Globus pallidus (tissue), 1 donor: ENCODE measurements around the gene PSKH1.

ENCODE experiments used
- DNase-seq: peaks from one replicate; pipeline ENCODE4 v3.0.0-alpha.2; 2015; ENCODE audit warnings: low spot score

The PSKH1 gene

GRCh38 chr16:67940446-67941089, 47.5 kb downstream of the PSKH1 start:
- DNase-seq = no peak

- no peak for DNase-seq
These were observed 48.6 kb downstream of the PSKH1 start for GRCh38 chr16:67941469-67942199.

- DNase-seq = no peak
These were observed 49.1 kb downstream of the PSKH1 start for GRCh38 chr16:67942200-67942509.

GRCh38 chr16:67942510-67943255, 49.6 kb downstream of the PSKH1 start:
- no peak for DNase-seq

GRCh38 chr16:67943256-67943618, 50.2 kb downstream of the PSKH1 start:
- DNase-seq = no peak

- peak; percentile 91 for DNase-seq
These were observed 50.8 kb downstream of the PSKH1 start, which contains the start of gene LCAT for GRCh38 chr16:67943619-67944504. TSS of gene LCAT (minus strand) at chr16:67944120. CDS start at chr16:67944101, 19 bp downstream.

GRCh38 chr16:67944690-67945391, 51.8 kb downstream of the PSKH1 start:
- DNase-seq = no peak

GRCh38 chr16:67945392-67945933, 52.4 kb downstream of the PSKH1 start:
- no peak for DNase-seq

GRCh38 chr16:67946128-67946569, 53.1 kb downstream of the PSKH1 start:
- no peak for DNase-seq

- no peak for DNase-seq
These were observed 54.0 kb downstream of the PSKH1 start for GRCh38 chr16:67946966-67947558.

- DNase-seq = no peak
These were observed 55.0 kb downstream of the PSKH1 start for GRCh38 chr16:67948015-67948414.

- DNase-seq = no peak
These were observed 56.6 kb downstream of the PSKH1 start for GRCh38 chr16:67949645-67950044.

- no peak for DNase-seq
These were observed 57.3 kb downstream of the PSKH1 start for GRCh38 chr16:67950335-67950843.

GRCh38 chr16:67951485-67951884, 58.4 kb downstream of the PSKH1 start:
- DNase-seq = peak; percentile 94

- DNase-seq = no peak
These were observed 60.8 kb downstream of the PSKH1 start for GRCh38 chr16:67953641-67954375.

GRCh38 chr16:67954421-67955196, 61.6 kb downstream of the PSKH1 start:
- no peak for DNase-seq

- DNase-seq = no peak
These were observed 64.6 kb downstream of the PSKH1 start for GRCh38 chr16:67957622-67958021.

GRCh38 chr16:67959536-67960329, 66.7 kb downstream of the PSKH1 start:
- no peak for DNase-seq
